Renal pelvis (tissue), 12 donors: ENCODE data around the gene DNAH7. TPM values are rescaled to one million over a fixed set of nuclear protein-coding genes. Genes with fewer than 3 reads are reported as not detected.
"Not testable (repeated sequence)": the region's sequence is repeated elsewhere in the genome, so short reads cannot be mapped to it uniquely, and the experiment has no call there.

Experiments
- DNase-seq: peaks from one replicate; pipeline ENCODE4 v3.0.0-alpha.2; 2013
- long read RNA-seq, 16 experiments: transcript quantifications; one replicate each; lab custom pipeline, GENCODE V29; 2026
- polyA plus RNA-seq, 3 donors: library from polyadenylated mRNA; unstranded; fragments of 120-200 nt; gene quantifications; one replicate each; pipeline ENCODE4 v1.2.1, GENCODE V29; 2013; ENCODE audit not compliant: insufficient read length in 3 of 3

Gene DNAH7
- polyA plus RNA-seq = 10 to 100 TPM in 1 of 3 donors, 1 to 10 TPM in 2; 6.1 to 14.0 (median 7.4) TPM
- long read RNA-seq, donor 1 = 0 reads
- long read RNA-seq, donor 2 = 0 reads
- long read RNA-seq, donor 3 = 0 reads
- long read RNA-seq, donor 4 = 0 reads
- long read RNA-seq, donor 5 = 0 reads
- long read RNA-seq, donor 6 = 0 reads
- long read RNA-seq, donor 7, partial matches to known transcripts = 0 of 1 reads
- long read RNA-seq, donor 7, other reads (novel, unspliced or antisense) = 0 of 1 reads
- long read RNA-seq, donor 8 = 0 reads
- long read RNA-seq, donor 9 = 0 reads
- long read RNA-seq, donor 10, partial matches to known transcripts = 0 of 1 reads
- long read RNA-seq, donor 10, other reads (novel, unspliced or antisense) = 0 of 1 reads
- long read RNA-seq, donor 11 = 0 reads
- long read RNA-seq, donor 12 = 0 reads
- long read RNA-seq, donor 13 = 0 reads
- long read RNA-seq, donor 14 = 0 reads
- long read RNA-seq, donor 15 = 0 reads
- long read RNA-seq, donor 16 = 0 reads

DNA sequence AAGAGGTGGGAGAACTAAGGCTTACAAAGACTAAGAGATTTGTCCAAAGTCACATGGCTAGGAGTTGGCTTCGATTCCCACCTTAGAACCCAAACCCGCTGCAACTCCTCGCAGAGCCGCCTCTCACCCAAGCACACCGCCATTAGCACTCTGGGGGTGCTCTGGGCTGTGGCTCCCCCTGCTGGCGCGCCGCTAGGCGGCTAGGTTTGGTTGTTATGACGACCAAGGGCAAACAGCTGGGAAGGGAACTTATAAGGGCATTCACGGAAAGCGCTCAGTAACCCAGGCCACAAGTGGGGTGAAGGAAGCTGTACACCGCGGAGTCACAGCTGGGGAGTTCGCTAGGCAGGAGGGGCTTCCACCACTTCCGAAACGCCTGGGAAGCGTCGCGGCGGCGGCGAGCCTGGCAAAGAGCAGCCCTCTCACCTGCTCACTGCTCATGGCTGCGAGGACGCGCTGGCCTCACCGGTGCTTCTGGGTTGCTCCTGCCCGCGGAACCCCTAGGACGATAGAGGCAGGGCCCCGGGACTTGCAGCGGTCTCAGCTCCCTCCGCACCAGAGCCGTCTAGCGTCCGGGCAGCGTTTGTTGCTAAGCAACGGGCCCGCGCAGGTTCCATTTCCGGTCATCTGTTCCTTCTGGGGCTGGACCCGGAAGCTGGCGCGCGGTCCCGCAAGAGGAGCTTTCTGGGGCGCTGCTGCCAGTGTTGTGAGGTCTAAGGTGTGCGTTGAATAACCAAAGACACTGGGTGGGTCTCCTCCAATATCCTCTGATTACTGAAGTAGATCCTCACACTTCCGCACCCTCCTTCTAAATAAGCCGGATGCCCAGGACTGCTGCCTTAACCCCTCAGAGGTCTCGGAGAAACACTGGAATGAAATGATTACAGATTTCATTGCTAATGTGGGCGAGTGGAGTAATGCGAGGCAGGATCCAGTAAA, at the start of gene DNAH7:
DNAH7 (minus strand) TSS at position 567 of the 939 bp plus-strand sequence; CDS start at position 441, 126 bp downstream.
- DNase-seq = peak; percentile 82

DNA sequence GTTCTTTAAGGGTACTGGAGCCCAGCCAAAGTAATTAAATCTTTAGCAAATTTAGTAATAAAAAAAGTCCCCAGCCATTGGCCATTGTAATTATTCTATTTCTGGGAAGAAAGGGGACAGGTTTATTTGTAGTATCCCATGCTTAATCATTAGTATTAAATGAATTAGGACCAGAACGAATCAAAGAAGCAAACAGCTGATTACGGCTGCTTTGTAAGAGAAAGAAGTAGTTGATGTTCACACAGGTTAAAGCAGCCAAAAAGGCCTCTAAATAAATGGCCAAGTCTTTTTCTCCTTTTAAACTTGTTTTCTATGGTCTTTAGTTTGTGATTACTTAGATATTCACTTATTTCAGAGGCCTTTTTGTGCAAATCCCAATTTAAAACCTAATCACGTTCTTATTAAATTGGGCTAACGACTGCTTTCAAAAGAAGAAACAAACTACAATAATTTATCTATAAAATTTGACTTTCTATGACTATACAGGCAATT, 48.6 kb upstream of the DNAH7 start:
- no peak for DNase-seq

DNA sequence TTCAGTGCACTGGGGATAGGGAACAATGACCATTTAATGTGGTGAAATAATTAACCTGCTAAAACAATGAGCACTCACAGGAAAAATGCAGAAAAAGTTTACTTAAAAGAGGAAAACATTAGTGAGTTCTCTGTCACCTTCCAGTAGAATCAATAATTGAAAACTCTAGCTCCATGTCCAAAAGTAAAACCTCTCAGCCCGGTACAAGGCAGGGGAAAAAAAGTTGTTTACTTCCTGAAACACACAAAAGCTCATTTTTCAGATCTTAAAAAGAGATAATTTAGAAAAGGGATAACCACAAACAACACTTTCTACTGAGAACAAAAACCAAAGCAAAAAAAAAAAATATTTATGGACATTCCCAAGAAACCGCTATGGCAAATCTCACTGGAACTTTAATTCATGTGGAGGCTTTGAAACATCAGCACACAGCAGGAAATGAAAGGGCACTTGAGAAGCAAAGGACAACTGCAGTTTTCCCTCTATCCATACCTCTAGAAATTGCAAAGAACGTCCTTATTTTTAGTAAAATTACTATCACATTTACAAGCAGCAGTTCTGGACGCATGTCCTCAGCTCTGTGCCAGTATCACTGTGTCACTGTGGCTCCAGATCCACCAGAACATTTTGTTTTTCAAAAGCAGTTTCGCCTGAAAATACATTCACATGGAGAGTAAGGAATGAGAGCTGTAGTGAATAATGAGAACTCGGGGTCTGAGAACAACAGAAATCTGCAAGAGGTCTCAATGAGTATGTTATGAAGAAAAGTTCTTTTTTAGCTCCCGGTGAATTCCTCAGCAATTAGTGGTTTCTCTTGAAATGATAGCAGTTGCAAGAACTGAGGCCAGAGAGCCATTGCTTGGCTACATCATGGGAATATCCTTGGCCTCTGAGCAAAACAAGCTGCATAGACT, 44.7 kb upstream of the DNAH7 start:
- DNase-seq = peak; percentile 16

DNA sequence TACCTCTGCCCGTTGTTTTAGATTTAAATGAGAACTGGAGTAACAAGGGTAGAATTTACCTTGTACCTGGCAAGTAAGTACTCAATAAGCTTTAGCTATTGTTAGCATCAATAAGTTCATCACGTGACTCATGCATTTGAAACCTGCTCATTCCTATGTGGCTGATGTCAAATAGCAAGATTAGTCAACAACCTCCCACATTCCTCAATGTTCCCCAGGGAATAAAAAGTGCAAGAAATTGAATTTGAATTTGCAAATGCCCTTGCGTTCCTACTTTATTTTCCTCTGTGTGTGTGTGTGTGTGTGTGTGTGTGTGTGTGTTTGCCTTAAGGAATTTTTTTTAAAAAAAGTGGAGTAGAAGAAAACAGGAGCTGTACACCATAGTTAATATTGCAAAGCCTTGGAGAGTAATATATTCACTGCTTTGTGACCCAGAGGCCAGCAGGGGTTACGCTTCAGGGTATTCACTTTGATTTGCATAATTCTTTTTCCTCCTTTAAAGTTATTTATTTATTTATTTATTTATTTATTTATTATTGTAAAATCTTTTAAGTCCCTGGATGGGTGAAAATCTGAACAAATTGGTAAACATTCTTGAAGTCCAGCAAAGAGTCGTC, 43.9 kb upstream of the DNAH7 start:
- DNase-seq = peak; percentile 41

DNA sequence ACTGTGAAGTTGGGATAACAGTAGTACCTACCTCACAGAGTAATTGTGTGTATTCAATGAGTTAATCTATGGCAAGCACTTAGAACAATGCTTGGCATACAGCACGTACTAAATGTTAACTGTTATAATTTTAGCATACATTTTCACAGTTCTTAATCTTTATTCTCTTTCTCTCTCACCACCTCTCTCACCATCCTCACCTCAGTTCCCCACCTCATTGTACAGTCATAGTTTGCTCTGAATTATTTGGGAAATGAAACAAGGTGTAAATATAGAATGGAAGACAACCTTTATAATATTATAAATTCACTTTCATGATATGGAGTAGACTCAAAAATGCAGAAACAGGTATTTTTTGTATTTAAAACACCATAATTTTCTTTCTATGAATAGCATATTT, 40.0 kb upstream of the DNAH7 start:
- no peak for DNase-seq

DNA sequence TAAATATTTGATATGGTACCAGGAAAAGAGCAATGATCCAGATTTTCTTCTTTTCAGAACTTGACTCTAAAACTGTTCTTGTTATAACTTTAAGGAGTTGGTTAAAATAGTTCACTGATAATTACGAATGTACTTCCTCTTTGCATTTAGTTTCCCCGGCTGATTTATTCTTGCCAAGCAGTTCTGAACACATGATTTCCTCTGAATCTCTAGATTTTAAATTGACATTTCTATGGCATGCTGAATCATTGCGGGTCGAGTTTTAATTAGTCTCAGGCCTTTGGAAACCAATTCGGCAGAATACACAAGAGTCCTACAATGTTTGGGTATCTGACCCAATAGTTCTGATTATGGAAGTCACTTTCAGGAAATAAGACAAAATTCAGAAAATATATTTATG, 37.3 kb upstream of the DNAH7 start:
- no peak for DNase-seq

DNA sequence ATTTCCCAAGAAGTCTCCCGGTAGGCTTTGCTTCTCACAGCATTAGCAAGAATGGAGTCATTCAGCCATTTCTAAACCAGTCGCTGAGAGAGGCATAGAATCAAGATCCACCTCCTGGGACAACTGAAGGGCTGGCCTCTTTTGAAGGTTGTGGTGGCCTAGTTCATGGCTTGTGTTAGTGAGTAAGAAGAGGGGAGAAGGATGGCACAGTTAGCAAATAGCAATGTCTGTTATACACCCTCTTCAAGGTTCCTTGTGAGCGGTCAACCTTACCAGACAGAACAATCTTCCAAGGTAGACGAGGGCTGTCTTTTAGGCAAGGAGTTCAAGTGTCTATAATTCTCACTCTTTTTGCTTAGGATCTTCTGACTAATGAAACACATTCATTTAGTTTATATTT, 35.4 kb upstream of the DNAH7 start:
- DNase-seq = no peak

DNA sequence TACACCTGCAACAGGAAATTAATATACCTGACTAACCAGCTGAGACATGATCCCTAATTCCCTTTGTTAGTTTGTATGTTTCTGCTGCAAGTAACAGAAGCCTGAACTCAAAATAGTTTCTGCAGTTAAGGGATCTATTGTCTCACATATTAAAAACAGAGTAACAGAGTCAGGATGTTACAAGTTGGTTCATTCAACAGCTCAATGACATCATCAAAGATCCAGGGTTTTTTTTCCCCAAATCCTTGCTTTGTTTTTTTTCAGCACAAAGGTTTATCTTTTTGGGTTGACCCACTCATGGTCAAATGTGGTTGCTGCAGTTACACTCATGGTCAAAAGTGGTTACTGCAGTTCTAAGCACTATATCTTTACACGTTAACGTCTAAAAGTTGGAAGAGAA, 35.0 kb upstream of the DNAH7 start:
- DNase-seq = no peak

DNA sequence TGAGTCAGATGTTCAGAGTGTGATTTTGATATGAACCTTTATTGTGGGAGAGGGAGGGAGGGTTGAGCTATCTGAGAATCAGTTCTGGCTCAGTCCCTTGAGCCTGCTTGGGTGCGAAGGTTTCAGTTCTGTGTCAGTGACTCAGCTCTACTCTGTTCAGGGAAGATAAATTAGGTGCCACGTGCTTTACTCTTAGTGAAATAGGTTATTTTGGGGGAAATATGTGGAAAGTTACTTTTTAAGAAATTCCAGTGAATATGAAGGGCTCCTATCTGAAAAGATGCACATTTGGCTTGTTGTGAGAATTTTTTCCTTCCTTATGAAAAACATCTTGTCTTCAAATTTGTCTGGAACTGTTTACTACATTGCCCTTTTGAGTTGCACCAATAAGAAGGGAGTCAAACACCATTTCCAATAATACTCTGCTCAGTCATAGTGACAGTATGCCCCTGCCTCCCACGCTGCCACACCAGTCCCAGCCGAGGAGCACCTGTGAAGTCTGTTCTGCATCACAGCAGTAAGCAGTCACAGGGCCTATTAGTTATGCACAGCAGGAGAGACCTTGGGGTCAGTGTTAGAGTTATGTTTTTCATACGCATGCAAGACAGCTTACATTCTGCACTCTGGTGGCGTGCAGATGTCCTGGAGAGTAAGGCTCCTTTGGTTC, 32.8 kb upstream of the DNAH7 start:
- DNase-seq = no peak

DNA sequence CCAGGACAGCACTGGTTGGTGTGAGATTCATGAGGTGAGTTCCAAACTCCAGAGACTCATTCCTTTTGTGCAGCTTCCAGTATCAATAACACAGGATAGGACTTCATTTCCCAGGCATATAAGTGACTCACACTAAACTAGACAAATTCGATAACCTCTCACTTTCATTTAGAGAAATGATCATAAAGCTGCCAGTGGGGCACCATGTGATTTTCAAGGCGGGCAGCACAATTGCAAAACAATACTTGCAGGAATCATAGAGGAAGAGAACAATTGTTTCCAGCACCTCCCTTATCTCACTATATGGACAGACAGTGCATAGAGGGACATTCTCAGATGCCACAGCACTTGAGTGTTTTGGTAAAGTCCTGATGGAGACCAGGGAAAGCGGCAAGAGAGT, 31.3 kb upstream of the DNAH7 start:
- no peak for DNase-seq

DNA sequence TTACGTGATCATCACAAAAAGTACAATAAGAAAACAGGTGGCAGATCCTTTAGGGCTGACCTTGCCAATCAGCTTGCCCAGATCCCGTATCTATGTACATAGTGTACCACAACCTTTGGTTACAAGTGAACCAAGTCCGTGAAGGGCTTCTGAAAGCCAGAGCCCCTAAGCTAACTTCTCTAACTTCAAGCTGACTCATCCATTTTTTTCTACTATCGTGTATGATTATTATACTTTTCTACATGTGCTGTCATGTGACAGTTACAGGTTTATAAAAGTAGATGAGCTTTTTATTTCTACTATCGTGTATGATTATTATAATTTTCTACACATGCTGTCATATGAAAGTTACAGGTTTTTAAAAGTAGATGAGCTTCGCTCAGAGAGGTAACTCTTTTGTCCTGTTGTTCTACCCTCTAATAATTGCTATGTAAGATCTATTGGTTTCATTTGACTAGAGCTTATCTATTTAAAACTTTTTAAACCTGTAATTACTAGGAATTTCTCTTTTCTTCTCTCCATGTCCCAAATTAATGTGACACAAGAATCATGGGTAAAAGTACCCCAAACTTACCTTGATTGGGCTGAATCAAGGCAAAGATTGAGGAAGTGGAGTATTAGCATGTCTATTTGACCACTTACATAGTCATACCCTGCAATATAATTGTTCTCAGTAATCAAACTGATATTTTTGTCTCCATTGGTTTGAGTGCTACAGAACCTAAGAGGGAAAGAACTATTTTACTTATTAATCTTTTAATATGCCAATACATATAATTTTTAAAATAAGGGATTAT, 29.4 kb upstream of the DNAH7 start:
- no peak for DNase-seq

DNA sequence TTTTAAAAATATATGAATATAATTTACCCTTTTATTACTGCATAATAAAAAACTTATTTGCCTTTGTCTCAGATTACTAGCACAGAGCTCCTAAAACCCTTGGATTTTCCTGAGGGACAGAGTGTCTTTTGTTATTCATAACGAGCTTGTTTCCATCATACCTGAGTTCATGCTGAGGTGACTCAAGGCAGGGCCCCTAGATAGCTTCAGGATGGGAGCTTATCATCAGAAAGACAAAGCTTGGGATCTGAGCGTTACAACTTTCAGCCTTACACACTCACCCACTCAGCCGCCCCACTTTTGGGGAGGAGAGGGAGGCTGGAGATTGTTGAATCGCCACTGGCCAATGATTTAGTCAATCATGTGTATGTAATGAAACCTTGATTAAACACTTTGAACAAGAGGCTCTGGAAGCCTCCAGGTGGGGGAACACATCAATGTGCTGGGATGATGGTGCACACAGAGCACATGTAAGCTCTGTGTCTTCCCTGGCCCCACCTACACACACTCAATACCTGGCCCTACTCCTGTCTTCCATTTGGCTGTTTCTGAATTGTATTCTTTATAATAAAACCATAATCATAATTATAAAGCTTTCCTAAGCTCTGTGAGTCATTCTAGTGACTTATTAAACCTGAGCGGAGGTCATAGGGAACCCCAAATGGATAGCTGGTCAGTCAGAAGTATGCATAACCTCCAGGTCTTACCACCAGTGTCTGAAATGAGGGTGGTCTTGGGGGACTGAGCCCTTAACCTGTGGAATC, 28.5 kb upstream of the DNAH7 start:
- no peak for DNase-seq

DNA sequence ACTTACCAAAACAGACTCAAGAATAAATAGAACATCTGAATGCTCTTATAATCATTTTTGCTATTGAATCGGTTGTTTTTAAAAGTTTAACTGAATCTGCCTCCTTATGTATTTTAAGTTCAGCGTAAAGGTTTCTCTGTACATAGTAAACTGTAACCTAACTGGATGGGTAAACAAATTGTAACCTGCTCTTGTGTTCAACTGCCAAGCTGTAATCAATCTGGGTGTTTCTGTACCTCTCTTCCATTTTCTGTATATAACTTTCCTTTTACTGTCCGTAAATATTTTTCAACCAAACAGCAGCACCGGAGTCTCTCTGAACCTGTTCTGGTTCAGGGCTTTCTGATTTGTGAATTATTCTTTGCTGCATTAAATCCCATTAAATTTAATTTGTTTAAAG, 27.6 kb upstream of the DNAH7 start:
- DNase-seq = no peak

DNA sequence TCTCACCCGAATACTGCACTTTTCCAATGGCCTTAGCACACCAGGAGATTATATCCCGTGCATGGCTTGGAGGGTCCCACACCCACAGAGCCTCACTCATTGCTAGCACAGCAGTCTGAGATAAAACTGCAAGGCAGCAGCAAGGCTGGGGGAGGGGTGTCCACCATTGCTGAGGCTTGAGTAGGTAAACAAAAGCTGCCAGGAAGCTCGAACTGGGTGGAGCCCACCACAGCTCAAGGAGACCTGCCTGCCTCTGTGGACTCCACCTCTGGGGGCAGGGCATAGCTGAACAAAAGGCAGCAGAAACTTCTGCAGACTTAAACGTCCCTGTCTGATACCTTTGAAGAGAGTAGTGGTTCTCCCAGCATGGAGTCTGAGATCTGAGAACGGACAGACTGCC, 20.8 kb upstream of the DNAH7 start:
- DNase-seq = not testable (repeated sequence)

DNA sequence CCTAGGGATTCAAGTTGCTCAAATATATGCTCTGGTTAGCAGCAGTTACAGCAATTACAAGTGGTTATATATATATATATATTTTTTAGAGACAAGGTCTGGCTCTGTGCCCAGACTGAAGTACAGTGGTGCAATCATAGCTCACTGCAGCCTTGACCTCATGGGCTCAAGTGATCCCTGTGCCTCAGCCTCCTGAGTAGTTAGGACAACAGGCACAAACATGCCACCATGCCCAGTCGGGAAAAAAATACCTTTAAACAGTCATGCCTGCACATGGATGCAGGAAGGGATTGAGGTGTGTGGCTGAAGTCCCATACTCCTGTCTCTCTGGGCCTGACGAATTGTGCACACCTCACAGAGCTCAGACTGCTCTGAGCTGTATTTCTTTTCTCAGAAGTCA, 19.6 kb upstream of the DNAH7 start:
- no peak for DNase-seq

DNA sequence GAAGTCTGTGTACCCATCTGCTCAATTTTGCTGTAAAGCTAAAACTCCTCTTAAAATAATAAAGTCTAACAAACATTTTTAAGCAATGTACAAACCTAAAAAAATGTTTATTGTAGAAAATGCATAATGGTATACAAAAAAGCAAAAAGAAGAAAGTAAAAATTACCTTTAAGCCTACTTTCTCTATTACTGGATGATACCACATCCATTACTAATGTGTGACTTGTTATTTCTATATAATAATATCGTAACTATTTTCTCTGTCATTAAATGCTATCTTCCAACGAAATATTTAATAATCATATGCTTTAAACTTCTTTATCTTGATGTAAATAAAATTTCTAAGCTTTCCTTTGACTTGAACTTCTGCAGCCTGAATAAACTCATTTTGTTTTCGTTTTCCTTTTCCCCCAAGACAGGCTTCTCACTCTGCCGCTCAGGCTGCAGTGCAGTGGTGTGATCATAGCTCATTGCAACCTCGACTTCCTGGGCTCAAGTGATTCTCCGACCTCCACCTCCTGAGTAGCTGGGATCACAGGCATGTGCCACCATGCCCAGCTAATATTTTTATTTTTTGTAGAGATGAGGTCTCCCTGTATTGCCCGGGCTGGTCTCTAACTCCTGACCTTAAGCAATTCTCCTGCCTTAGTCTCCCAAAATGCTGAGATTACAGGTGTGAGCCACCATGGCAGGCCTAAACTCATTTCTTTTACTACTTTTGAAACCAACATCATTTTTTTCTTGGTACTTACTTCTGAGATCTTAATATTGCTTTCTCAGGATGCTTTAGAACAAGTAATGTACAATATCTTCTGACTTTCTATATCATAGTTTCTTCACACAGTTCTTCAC, 18.1 kb upstream of the DNAH7 start:
- DNase-seq = no peak

DNA sequence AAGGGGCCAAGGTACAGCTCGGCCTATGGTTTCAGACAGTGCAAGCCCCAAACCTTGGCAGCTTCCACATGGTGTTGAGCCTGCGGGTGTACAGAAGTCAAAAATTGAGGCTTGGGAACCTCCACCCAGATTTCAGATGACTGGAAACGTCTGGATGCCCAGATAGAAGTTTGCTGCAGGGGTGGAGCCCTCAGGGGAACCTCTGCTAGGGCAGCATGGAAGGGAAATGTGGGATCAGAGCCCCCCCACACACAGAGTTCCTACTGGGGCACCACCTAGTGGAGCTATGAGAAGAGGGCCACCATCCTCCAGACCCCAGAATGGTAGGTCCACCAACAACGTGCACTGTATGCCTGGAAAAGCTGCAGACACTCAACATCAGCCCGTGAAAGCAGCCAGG, 15.0 kb upstream of the DNAH7 start:
- no peak for DNase-seq

DNA sequence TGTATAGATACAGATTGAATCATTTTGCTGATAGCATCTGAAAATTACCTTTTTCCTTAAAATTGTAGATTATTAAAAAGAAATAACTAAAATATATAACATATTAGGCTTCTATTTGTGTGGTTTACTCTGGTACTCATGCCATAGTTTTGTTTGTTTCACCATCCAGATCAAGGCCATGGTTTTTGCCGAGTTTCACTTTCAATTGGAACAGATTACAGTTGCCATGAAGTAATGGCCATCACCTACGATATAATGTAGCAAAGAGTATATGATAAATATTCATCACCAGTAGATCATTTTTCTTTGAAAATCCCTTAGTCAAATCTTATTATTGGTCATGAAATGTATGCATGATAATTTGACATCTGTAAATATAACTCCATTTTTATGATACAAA, 11.9 kb upstream of the DNAH7 start:
- no peak for DNase-seq
